SK-N-MC (cell line): ENCODE results near the gene PEX14.

Experiments used
- EZH2 ChIP-seq: fragments of 200-600 bp; sonication (generic); IDR thresholded peaks from one replicate; pipeline ENCODE4 v1.6.1; 2017; ENCODE audit warnings: antibody characterized with exemption
- POLR2AphosphoS5 ChIP-seq: IDR thresholded peaks from 2 replicates; pipeline ENCODE4 v1.6.1; 2012; ENCODE audit warnings: mild to moderate bottlenecking, low read depth, low read length, borderline replicate concordance

DNA sequence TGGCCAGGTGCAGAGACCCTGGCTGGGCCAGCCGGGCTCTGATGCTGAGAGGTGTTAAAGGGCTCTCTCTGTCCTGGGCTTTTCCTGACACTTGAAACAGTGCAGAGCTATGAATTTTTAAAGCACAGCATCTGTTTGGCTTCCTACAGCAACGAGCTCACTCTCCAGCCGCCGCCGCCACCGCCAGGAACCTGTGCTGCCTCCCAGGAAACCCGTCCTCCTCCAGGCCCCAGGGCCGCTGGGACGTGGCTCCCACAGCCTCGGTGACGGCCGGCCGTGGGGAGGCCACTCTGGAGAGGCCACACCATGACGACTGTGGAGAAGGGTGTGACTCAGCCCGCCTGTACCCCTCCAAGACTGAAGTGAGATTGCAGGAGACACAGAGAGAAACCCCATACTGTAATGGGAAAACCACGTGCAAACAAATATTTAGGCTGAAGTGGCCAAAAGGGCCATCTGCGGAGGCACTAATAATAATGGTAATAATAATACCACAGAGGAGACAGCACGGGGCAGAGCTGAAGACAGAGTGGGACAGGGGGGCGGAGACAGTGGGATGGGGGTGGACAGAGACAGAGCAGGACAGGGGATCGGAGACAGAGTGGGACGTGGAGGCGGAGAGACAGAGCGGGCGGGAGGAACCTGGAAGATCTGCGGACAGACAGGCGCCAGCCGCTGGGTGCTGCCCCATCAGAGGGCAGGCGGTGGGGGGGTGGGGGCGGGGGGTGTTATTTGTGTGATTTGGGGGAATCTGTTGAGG, 182.5 kb downstream of the PEX14 start:
- no peak for TF ChIP-seq POLR2AphosphoS5
- no peak for TF ChIP-seq EZH2
